ENCODE measurements around the gene CELF4.

CELF4 gene

GRCh38 chr18:37565101-37565976 lies at the start of gene CELF4:
TSS of gene CELF4 (minus strand) at chr18:37565798.
- no peak for DNase-seq

GRCh38 chr18:37613253-37613565 lies 47.6 kb upstream of the CELF4 start:
- DNase-seq, result no peak

GRCh38 chr18:37612524-37613252 lies 47.1 kb upstream of the CELF4 start:
- no peak for DNase-seq

- no peak for DNase-seq
Observed at GRCh38 chr18:37611614-37612279, 46.1 kb upstream of the CELF4 start.

GRCh38 chr18:37608876-37609275 lies 43.3 kb upstream of the CELF4 start:
- DNase-seq, result no peak

- no peak for DNase-seq
Observed at GRCh38 chr18:37607281-37607680, 41.7 kb upstream of the CELF4 start.

- no peak for DNase-seq
Observed at GRCh38 chr18:37604032-37604431, 38.4 kb upstream of the CELF4 start.

- no peak for DNase-seq
Observed at GRCh38 chr18:37598966-37599896, 33.6 kb upstream of the CELF4 start.

GRCh38 chr18:37598396-37598795 lies 32.8 kb upstream of the CELF4 start:
- no peak for DNase-seq

GRCh38 chr18:37590346-37590745 lies 24.7 kb upstream of the CELF4 start:
- DNase-seq, result no peak

- no peak for DNase-seq
Observed at GRCh38 chr18:37588289-37588688, 22.7 kb upstream of the CELF4 start.

GRCh38 chr18:37586656-37587225 lies 21.1 kb upstream of the CELF4 start:
- DNase-seq, result no peak

- DNase-seq, result no peak
Observed at GRCh38 chr18:37584952-37585695, 19.5 kb upstream of the CELF4 start.

GRCh38 chr18:37584217-37584616 lies 18.6 kb upstream of the CELF4 start:
- no peak for DNase-seq

GRCh38 chr18:37582261-37582660 lies 16.7 kb upstream of the CELF4 start:
- no peak for DNase-seq

- no peak for DNase-seq
Observed at GRCh38 chr18:37578886-37579513, 13.4 kb upstream of the CELF4 start.

GRCh38 chr18:37578182-37578678 lies 12.6 kb upstream of the CELF4 start:
- DNase-seq, result no peak

- no peak for DNase-seq
Observed at GRCh38 chr18:37577051-37577611, 11.5 kb upstream of the CELF4 start.

- DNase-seq, result no peak
Observed at GRCh38 chr18:37575646-37576045, 10.0 kb upstream of the CELF4 start.

GRCh38 chr18:37574113-37574512 lies 8.5 kb upstream of the CELF4 start:
- DNase-seq, result no peak

GRCh38 chr18:37572736-37573135 lies 7.1 kb upstream of the CELF4 start:
- no peak for DNase-seq
